Measurements from ENCODE around the gene GPATCH4. TPM values are rescaled to one million over a fixed set of nuclear protein-coding genes. Genes with fewer than 3 reads are reported as not detected.

GPATCH4 gene
- total RNA-seq, 1 experiment from 2014 or later: 53.5 TPM

DNA sequence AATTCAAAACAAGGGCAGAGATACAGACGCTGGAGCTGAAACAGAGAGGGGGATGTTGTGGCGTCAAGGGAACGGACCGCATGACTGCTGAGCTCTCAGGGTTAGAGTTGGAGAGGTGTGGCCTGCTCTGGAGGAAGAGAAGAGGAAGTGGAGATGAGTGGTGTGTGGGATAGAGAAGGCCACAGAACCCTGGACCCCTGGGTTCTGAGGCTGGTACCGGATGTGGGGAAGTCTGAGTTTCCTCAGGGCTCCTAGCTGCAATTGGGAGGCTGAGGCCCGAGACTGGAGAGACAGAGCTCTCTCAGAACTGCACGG is 42.5 kb upstream of the GPATCH4 start:
- no TSS peak for BruUV-seq (replicated peaks)
- no peak overlapping the region for H3K4me3 Mint-ChIP-seq (ENCODE audit: unreplicated experiment)
- no peak overlapping the region for H3K4me3 ChIP-seq (ENCODE audit: low read depth, low read length)
- H3K27me3 Mint-ChIP-seq (ENCODE audit: insufficient read depth, unreplicated experiment): peaks cover 4% of the 10 kb centered on the region
- intact Hi-C loops (cut with micrococcal nuclease; ENCODE audit: unreplicated experiment): no loop called here
- DNase-seq: no peak
- no peak overlapping the region for H3K27ac Mint-ChIP-seq (ENCODE audit: unreplicated experiment)
- no peaks in the 10 kb centered on the region for H3K36me3 ChIP-seq (ENCODE audit: control insufficient read depth, insufficient read depth, low read length)
- no peaks in the 10 kb centered on the region for H3K9me3 Mint-ChIP-seq (ENCODE audit: unreplicated experiment)
- H3K27me3 ChIP-seq (replicated peaks; ENCODE audit: control insufficient read depth, insufficient read depth, low read length): no peaks in the 10 kb centered on the region
- no peaks in the 10 kb centered on the region for H3K9me3 ChIP-seq
- no peak for TF ChIP-seq CTCF (IDR thresholded peaks at IDR 0.05; ENCODE audit: insufficient read depth in 1 of 2, low read depth in 1 of 2, low read length in 1 of 2, severe bottlenecking in 1 of 2, unreplicated experiment in 1 of 2)
- no peaks in the 10 kb centered on the region for H3K36me3 Mint-ChIP-seq (ENCODE audit: insufficient read depth, unreplicated experiment)
- H3K4me1 Mint-ChIP-seq (ENCODE audit: low read depth, unreplicated experiment): no peaks in the 10 kb centered on the region
- no peaks in the 10 kb centered on the region for H3K4me1 ChIP-seq
- ChIA-PET CTCF (interaction anchor here (0.6 to 1.2 kb wide), 3 partner anchors 12 to 117 kb away, joined by 3 to 4 read pairs (median 4); no protein-coding TSS in a partner anchor), POLR2A (no interaction called here)

- no peaks in the 10 kb centered on the region for H3K4me1 Mint-ChIP-seq (ENCODE audit: low read depth, unreplicated experiment)
- no peaks in the 10 kb centered on the region for H3K36me3 ChIP-seq (ENCODE audit: control insufficient read depth, insufficient read depth, low read length)
- H3K27me3 ChIP-seq (replicated peaks; ENCODE audit: control insufficient read depth, insufficient read depth, low read length): no peaks in the 10 kb centered on the region
- no peaks in the 10 kb centered on the region for H3K9me3 ChIP-seq
- no peak overlapping the region for H3K4me3 ChIP-seq (ENCODE audit: low read depth, low read length)
- no peak overlapping the region for H3K27ac Mint-ChIP-seq (ENCODE audit: unreplicated experiment)
- no peaks in the 10 kb centered on the region for H3K36me3 Mint-ChIP-seq (ENCODE audit: insufficient read depth, unreplicated experiment)
- ChIA-PET CTCF (interaction anchor here (0.6 to 1.2 kb wide), 3 partner anchors 13 to 118 kb away, joined by 3 to 4 read pairs (median 4); no protein-coding TSS in a partner anchor), POLR2A (no interaction called here)
- no peak for TF ChIP-seq CTCF (IDR thresholded peaks at IDR 0.05; ENCODE audit: insufficient read depth in 1 of 2, low read depth in 1 of 2, low read length in 1 of 2, severe bottlenecking in 1 of 2, unreplicated experiment in 1 of 2)
- BruUV-seq (replicated peaks): no TSS peak
- H3K4me1 ChIP-seq: no peaks in the 10 kb centered on the region
- no peak for DNase-seq
- no peak overlapping the region for H3K4me3 Mint-ChIP-seq (ENCODE audit: unreplicated experiment)
- peaks cover 4% of the 10 kb centered on the region for H3K27me3 Mint-ChIP-seq (ENCODE audit: insufficient read depth, unreplicated experiment)
- intact Hi-C loops (cut with micrococcal nuclease; ENCODE audit: unreplicated experiment): no loop called here
- H3K9me3 Mint-ChIP-seq (ENCODE audit: unreplicated experiment): no peaks in the 10 kb centered on the region
These were observed 41.9 kb upstream of the GPATCH4 start for GRCh38 chr1:156643049-156643777.

DNA sequence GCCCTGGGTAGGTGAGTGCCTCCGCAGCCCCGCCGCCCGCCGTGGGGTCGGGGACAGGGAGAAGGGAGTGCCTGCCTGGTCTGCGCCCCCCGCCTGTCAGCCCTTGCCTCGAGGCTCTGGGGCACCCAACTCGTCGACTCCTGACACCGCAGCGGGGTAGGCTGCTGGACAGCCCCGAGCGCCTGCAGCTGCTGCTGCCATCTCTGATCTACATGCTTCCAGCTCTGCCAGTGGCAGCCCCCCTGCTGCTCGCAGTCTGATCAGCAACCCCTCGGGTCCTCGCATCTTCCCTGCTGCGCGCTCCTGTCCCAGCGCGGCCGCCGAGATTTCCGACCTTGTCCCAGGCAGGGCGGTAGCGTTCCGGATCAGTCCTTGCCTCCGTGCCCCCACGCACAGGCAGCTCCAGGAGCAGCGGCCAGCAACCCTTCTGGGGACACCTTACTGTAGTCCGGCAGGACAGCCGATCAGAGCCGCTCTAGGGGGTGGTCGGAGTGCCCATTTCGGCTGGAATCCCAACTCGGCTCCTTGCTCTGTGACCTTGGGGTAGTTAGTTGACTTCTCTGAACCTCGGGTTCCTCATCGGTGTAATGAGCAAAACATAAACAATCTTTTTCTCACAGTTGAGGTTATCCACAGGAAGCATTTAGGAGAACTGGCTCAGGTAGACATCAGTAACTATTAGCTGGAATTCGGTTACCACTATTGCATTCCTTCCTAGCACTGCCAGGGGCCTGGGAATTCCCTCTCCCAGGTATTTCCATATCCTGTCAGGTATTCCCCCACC is 41.2 kb upstream of the GPATCH4 start:
- CTCF ChIA-PET: interaction anchor here (1.0 to 1.2 kb wide), 2 partner anchors 13 to 18 kb away, joined by 3 to 4 read pairs; no protein-coding TSS in a partner anchor
- Mint-ChIP-seq H3K4me3 (ENCODE audit: unreplicated experiment) (no peak overlapping the region), H3K36me3 (ENCODE audit: insufficient read depth, unreplicated experiment) (no peaks in the 10 kb centered on the region), H3K27ac (ENCODE audit: unreplicated experiment) (no peak overlapping the region), H3K4me1 (ENCODE audit: low read depth, unreplicated experiment) (no peaks in the 10 kb centered on the region), H3K27me3 (ENCODE audit: insufficient read depth, unreplicated experiment) (peaks cover 4% of the 10 kb centered on the region), H3K9me3 (ENCODE audit: unreplicated experiment) (no peaks in the 10 kb centered on the region)
- no peaks in the 10 kb centered on the region for H3K4me1 ChIP-seq
- no peak for TF ChIP-seq CTCF (IDR thresholded peaks at IDR 0.05; ENCODE audit: insufficient read depth in 1 of 2, low read depth in 1 of 2, low read length in 1 of 2, severe bottlenecking in 1 of 2, unreplicated experiment in 1 of 2)
- BruUV-seq (replicated peaks): no TSS peak
- H3K27me3 ChIP-seq (replicated peaks; ENCODE audit: control insufficient read depth, insufficient read depth, low read length): no peaks in the 10 kb centered on the region
- no peaks in the 10 kb centered on the region for H3K9me3 ChIP-seq
- POLR2A ChIA-PET: no interaction called here
- H3K4me3 ChIP-seq (ENCODE audit: low read depth, low read length): no peak overlapping the region
- intact Hi-C loops (cut with micrococcal nuclease; ENCODE audit: unreplicated experiment): no loop called here
- no peaks in the 10 kb centered on the region for H3K36me3 ChIP-seq (ENCODE audit: control insufficient read depth, insufficient read depth, low read length)
- no peak for DNase-seq

Measured in Caco-2 (cell line).